Measurements from ENCODE around the gene P2RY8. TPM values are rescaled to one million over a fixed set of nuclear protein-coding genes. Genes with fewer than 3 reads are reported as not detected.

P2RY8 gene
- total RNA-seq, 2 experiments from 2014 or later: 27.5 to 28.3 TPM

DNA sequence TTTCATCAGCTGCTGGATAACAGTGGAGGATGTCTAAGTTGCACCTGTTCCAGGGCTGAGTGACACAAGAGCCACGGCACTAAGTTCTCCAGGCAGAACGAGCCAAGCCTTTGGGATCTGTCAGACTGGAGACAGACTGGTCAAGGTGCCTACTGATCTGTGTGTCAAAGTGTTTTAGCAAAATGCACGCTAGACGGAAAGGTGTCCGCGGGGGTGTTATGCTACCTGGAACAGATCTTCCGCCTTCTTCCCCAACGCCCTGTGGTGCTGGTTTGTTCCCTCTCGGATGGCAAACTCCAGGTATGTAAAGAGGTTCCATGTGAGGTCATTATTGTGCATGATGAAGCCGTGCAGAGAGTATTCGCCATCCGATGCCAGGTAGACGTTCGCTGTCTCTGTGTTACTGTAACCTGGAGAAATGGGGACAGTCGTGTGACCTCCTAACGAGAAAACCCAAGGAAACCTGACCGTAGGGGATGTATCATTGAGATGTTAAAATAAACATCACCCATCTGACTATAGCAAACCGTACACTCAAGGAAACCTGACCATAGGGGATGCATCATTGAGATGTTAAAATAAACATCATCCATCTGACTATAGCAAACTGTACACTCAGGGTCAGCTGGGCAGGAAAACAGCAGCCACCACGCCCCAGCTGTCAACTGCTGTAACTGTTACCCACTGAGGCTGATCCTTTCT lies 115.4 kb downstream of the P2RY8 start:
- POLR2A ChIA-PET: no interaction called here
- ATAC-seq (no peak), DNase-seq (no peak)
- H3K4me1 Mint-ChIP-seq (ENCODE audit: low read depth): no peaks in the 10 kb centered on the region
- H3K27ac Mint-ChIP-seq: no peak overlapping the region
- peaks cover 67% of the 10 kb centered on the region for H3K36me3 Mint-ChIP-seq (ENCODE audit: low read depth)
- CTCF ChIA-PET: no interaction called here
- TF ChIP-seq, protein P1, sequence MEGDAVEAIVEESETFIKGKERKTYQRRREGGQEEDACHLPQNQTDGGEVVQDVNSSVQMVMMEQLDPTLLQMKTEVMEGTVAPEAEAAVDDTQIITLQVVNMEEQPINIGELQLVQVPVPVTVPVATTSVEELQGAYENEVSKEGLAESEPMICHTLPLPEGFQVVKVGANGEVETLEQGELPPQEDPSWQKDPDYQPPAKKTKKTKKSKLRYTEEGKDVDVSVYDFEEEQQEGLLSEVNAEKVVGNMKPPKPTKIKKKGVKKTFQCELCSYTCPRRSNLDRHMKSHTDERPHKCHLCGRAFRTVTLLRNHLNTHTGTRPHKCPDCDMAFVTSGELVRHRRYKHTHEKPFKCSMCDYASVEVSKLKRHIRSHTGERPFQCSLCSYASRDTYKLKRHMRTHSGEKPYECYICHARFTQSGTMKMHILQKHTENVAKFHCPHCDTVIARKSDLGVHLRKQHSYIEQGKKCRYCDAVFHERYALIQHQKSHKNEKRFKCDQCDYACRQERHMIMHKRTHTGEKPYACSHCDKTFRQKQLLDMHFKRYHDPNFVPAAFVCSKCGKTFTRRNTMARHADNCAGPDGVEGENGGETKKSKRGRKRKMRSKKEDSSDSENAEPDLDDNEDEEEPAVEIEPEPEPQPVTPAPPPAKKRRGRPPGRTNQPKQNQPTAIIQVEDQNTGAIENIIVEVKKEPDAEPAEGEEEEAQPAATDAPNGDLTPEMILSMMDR (IDR thresholded peaks at IDR 0.05): no peak
- peaks cover 23% of the 10 kb centered on the region for H3K9me3 Mint-ChIP-seq
- H3K27me3 Mint-ChIP-seq: no peaks in the 10 kb centered on the region
- intact Hi-C loops (cut with micrococcal nuclease): no loop called here
- no peak overlapping the region for H3K4me3 Mint-ChIP-seq

DNA sequence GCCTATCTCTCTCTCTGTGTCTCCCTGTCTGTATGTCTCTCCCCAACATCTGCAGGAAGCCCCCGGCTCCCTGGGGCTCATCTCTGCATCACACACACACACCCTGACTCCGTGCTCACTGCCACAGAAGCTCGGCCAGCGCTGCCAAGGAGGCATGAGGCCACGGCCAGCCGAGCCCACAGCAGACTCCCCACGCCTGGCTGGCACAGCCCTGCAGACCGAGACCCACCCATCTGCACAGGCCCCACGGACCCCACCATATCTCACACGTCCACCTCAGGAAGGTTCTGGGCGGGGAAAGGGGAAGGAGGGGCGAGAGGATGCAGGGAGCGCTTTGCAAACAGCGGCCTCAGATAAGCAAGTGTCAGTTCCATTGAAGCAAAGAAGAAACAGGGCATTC lies 116.6 kb downstream of the P2RY8 start:
- H3K27ac Mint-ChIP-seq: no peak overlapping the region
- ATAC-seq (no peak), DNase-seq (no peak)
- H3K4me3 Mint-ChIP-seq: no peak overlapping the region
- POLR2A ChIA-PET: no interaction called here
- H3K27me3 Mint-ChIP-seq: no peaks in the 10 kb centered on the region
- H3K36me3 Mint-ChIP-seq (ENCODE audit: low read depth): peaks cover 58% of the 10 kb centered on the region
- TF ChIP-seq, protein P1 (IDR thresholded peaks at IDR 0.05): no peak
- CTCF ChIA-PET: no interaction called here
- H3K9me3 Mint-ChIP-seq: peaks cover 23% of the 10 kb centered on the region
- no peaks in the 10 kb centered on the region for H3K4me1 Mint-ChIP-seq (ENCODE audit: low read depth)
- intact Hi-C loops (cut with micrococcal nuclease): no loop called here

DNA sequence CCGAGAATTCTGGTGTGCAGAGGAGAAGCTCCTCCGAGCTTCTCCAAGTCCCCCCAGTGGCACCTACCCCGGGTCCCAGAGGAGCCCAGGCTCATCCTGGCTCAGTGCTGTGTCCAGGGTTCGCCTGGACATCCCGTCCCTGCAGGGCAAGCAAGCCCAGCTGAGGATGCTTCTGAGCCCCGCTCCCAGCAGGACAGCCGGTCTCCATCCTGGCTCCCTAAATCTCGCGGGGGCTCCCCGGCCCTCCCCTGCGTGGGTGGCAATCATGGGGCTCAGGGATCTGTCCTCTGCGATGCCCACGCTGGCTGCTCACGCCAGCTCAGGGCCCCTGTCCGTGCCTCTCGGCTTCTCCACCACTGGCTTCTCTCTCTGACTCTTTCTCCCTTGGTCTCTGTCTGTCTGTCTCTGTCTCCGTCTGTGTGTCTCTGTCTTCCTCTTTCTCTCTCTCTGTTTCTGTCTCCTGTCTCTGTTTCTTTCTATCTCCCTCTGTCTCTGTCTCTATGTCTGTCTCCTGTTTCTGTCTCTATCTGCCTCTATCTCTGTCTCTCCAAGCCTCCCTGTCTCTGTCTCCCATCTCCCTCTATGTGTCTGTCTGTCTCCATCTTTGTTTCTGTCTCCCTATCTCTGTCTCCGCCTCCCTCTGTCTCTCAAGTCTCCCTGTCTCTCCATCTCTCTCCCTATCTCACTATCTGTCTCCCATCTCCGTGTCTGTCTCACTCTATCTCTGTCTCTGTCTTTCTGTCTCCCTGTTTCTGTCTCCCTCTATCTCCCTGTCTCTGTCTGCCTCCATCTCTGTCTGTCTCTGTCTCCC lies 117.2 kb downstream of the P2RY8 start:
- DNase-seq (no peak), ATAC-seq (no peak)
- ChIA-PET POLR2A (no interaction called here), CTCF (no interaction called here)
- peaks cover 20% of the 10 kb centered on the region for H3K9me3 Mint-ChIP-seq
- H3K4me1 Mint-ChIP-seq (ENCODE audit: low read depth): no peaks in the 10 kb centered on the region
- H3K27ac Mint-ChIP-seq: no peak overlapping the region
- H3K27me3 Mint-ChIP-seq: no peaks in the 10 kb centered on the region
- intact Hi-C loops (cut with micrococcal nuclease): no loop called here
- no peak overlapping the region for H3K4me3 Mint-ChIP-seq
- TF ChIP-seq, protein P1 (IDR thresholded peaks at IDR 0.05): no peak
- H3K36me3 Mint-ChIP-seq (ENCODE audit: low read depth): peaks cover 54% of the 10 kb centered on the region

DNA sequence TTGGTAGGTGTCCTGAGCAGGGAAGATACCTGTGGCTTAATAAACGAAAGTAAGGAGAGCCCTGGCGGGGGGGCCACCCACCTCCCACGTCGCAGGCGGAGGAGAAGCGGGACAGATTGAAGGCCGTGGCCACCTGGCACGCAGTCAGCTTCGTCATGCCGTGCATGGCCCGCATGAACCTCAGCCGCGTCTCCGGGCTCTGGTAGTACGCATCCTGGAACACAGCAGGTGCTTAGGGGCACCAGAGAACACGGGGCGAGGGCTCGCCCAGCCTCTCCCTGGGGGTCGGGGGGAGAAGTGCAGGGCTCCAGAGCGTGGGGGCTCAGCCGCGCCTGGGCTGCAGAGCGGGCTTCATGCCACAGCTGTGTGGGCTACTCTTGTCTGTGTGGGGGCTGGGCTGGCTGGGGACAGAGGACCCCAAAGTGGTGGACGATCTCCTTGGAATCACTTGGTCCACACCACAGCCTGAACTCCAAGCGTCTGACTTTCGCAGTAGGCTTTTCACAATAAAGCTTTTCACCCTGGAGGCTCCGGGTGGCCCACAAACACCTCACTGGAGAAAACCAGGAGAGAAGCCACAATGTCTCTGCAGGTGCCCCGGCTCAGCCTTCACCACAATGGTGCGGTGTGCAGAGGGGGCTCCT lies 118.0 kb downstream of the P2RY8 start:
- DNase-seq: no peak
- no peak overlapping the region for H3K4me3 Mint-ChIP-seq
- H3K36me3 Mint-ChIP-seq (ENCODE audit: low read depth): peaks cover 50% of the 10 kb centered on the region
- peaks cover 15% of the 10 kb centered on the region for H3K9me3 Mint-ChIP-seq
- ATAC-seq: no peak
- H3K4me1 Mint-ChIP-seq (ENCODE audit: low read depth): no peaks in the 10 kb centered on the region
- TF ChIP-seq, protein P1 (IDR thresholded peaks at IDR 0.05): no peak
- intact Hi-C loops (cut with micrococcal nuclease): no loop called here
- ChIA-PET POLR2A (no interaction called here), CTCF (no interaction called here)
- H3K27ac Mint-ChIP-seq: no peak overlapping the region
- H3K27me3 Mint-ChIP-seq: no peaks in the 10 kb centered on the region

Measured in activated CD8-positive, alpha-beta T cell treated with anti-CD3 and anti-CD28 coated beads for 36 hours (primary cell).